PC-9 (cell line): ENCODE measurements around the gene ASIC3. TPM values are rescaled to one million over a fixed set of nuclear protein-coding genes. Genes with fewer than 3 reads are reported as not detected.

ENCODE experiments used
- BruUV-seq: library from RNA; stranded (reverse); fragments of 400-500 nt; replicated peaks from 2 replicates; lab custom pipeline; 2021; lab: Mats Ljungman, UMichigan
- CTCF ChIA-PET: fragments of 300-600 bp; sonication (Branson Sonifier 250); formaldehyde crosslinking; loops from one replicate; lab custom pipeline; 2022; ENCODE audit warnings: antibody characterized with exemption; lab: Charles Lee
- POLR2A ChIA-PET: fragments of 300-600 bp; sonication (Branson Sonifier 250); formaldehyde crosslinking; loops from one replicate; lab custom pipeline; 2022; ENCODE audit warnings: antibody characterized with exemption; ENCODE audit not compliant: unreplicated experiment; lab: Charles Lee
- DNase-seq, 2 experiments: peaks; one replicate each; pipeline versions ENCODE4 v3.0.0 to v3.0.0-alpha.2; 2015 to 2022; ENCODE audit warnings: mixed read lengths in 1 of 2
- H2AFZ ChIP-seq: fragments of 200-600 bp; sonication (generic); 2 replicates; pipeline ENCODE4 v1.8.1; 2017; ENCODE audit warnings: antibody characterized with exemption
- H3F3A ChIP-seq: fragments of 200-600 bp; sonication (generic); 2 replicates; pipeline ENCODE4 v1.8.1; 2017; ENCODE audit warnings: antibody characterized with exemption, mild to moderate bottlenecking, low read depth; ENCODE audit not compliant: insufficient read depth
- H3K27ac ChIP-seq: fragments of 200-600 bp; sonication (generic); 2 replicates; pipeline ENCODE4 v1.6.1; 2016; ENCODE audit warnings: mixed run types
- H3K27me3 ChIP-seq: fragments of 200-600 bp; sonication (generic); 2 replicates; pipeline ENCODE4 v1.6.1; 2016; ENCODE audit warnings: low read depth, mixed run types; ENCODE audit not compliant: insufficient read depth
- H3K36me3 ChIP-seq: fragments of 200-600 bp; sonication (generic); 2 replicates; pipeline ENCODE4 v1.6.1; 2016; ENCODE audit warnings: low read depth, mixed run types
- H3K4me1 ChIP-seq: fragments of 200-600 bp; sonication (generic); replicated peaks from 2 replicates; pipeline ENCODE4 v1.6.1; 2016; ENCODE audit warnings: mixed run types; ENCODE audit not compliant: insufficient read depth
- H3K4me2 ChIP-seq: fragments of 200-600 bp; sonication (generic); 2 replicates; pipeline ENCODE4 v1.6.1; 2017; ENCODE audit warnings: mixed run types
- H3K4me3 ChIP-seq: fragments of 200-600 bp; sonication (generic); 2 replicates; pipeline ENCODE4 v1.6.1; 2016; ENCODE audit warnings: mixed run types
- H3K79me2 ChIP-seq: fragments of 200-600 bp; sonication (generic); 2 replicates; pipeline ENCODE4 v1.6.1; 2017; ENCODE audit warnings: low read depth, mixed run types
- H3K9me2 ChIP-seq: fragments of 200-600 bp; sonication (generic); 2 replicates; pipeline ENCODE4 v1.8.1; 2017; ENCODE audit warnings: mild to moderate bottlenecking; ENCODE audit not compliant: insufficient read depth
- H3K9me3 ChIP-seq: fragments of 200-600 bp; sonication (generic); 2 replicates; pipeline ENCODE4 v1.8.1; 2016; ENCODE audit warnings: low read depth; ENCODE audit not compliant: insufficient read depth
- H4K20me1 ChIP-seq: fragments of 200-600 bp; sonication (generic); 2 replicates; pipeline ENCODE4 v1.8.1; 2017; ENCODE audit not compliant: insufficient read depth
- CTCF ChIP-seq: fragments of 200-600 bp; sonication (generic); conservative IDR thresholded peaks from 2 replicates; pipeline ENCODE4 v1.6.1; 2017; ENCODE audit warnings: mixed run types, antibody characterized with exemption, mild to moderate bottlenecking, moderate library complexity
- EZH2 ChIP-seq: fragments of 200-600 bp; sonication (generic); IDR thresholded peaks from 2 replicates; pipeline ENCODE4 v1.8.0; 2017; ENCODE audit warnings: antibody characterized with exemption, low read depth
- intact Hi-C: fragments of 100-400 bp; cut with micrococcal nuclease; formaldehyde crosslinking; loops from one replicate; pipeline ENCODE4 v1.10.0; 2022; ENCODE audit not compliant: unreplicated experiment
- total RNA-seq: library from RNA; stranded (reverse); gene quantifications from 2 replicates; pipeline ENCODE4 v1.2.3, GENCODE V29; 2021

ASIC3 gene
- total RNA-seq, 1 experiment from 2014 or later = 10.5 TPM

DNA sequence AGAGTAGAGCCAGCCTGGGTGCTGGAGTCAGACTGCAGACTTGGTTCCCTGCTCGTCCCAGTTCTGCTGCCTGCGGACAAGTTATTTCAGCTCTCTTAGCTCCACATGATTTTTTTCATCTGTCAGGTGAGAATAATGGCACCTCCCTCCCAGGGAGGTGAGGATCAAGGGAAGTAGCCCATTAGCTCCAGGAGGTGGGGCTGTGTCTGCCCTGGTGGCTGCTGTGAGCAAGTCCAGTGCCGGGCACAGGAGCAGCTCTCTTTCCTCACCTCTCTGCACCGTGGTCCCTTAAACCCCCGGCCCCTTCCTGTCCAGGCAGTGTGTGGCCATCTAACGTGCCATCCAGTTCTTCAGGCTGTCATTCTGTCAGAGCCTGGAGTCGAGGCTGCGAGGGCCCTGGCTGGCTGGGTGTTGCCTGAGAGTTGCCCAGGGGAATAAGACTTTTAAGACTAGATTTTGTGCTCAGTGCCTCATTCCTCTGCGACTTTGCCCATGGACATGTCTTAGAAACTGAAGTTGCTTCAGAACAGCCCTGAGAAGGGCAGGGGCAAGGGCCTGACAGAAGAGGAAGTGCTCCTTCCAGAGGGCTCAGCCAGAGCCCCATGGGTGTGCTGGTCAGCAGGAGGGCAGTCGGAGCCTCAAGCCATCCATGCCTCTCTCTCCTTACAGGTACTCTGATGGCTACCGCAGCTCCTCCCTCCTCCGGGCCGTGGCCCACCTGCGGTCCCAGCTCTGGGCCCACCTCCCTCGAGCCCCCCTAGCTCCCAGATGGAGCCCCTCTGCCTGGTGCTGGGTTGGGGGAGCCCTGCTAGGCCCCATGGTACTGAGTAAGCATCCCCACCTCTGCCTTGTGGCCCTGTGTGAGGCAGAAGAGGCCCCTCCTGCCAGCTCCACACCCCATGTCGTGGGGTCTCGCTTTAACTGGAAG lies 15.1 kb upstream of the ASIC3 start:
- Histone ChIP-seq H3K4me2 (no peak overlapping the region), H3K79me2 (peaks cover 21% of the 10 kb centered on the region), H3K27me3 (no peaks in the 10 kb centered on the region), H2AFZ (no peak overlapping the region), H3K9me3 (no peaks in the 10 kb centered on the region), H4K20me1 (no peaks in the 10 kb centered on the region), H3K27ac (no peak overlapping the region), H3K4me1 (peaks cover 15% of the 10 kb centered on the region), H3K9me2 (no peaks in the 10 kb centered on the region), H3F3A (peaks cover 6% of the 10 kb centered on the region), H3K4me3 (no peak overlapping the region), H3K36me3 (no peaks in the 10 kb centered on the region; the same call in 1 of the 2 replicates)
- TF ChIP-seq CTCF = peak; percentile 42
- no peak for TF ChIP-seq EZH2
- no TSS peak for BruUV-seq
- POLR2A ChIA-PET = interaction anchor here (0.5 to 0.7 kb wide), 3 partner anchors 52 to 1374 kb away, joined by 3 to 4 read pairs (median 3); no protein-coding TSS in a partner anchor
- no peak for DNase-seq
- intact Hi-C loops = no loop called here
- CTCF ChIA-PET = interaction anchor here (0.6 kb wide), 2 partner anchors 9 to 158 kb away, joined by 3 to 8 read pairs; no protein-coding TSS in a partner anchor

GRCh38 chr7:151033864-151034249 lies 14.5 kb upstream of the ASIC3 start:
- H3K36me3 ChIP-seq = no peaks in the 10 kb centered on the region; the same call in 1 of the 2 replicates
- no peak overlapping the region for H3K4me3 ChIP-seq
- peaks cover 21% of the 10 kb centered on the region for H3K4me1 ChIP-seq
- POLR2A ChIA-PET = interaction anchor here (0.7 kb wide), 1 partner anchor 492 kb away, joined by 3 read pairs; no protein-coding TSS in a partner anchor
- no peaks in the 10 kb centered on the region for H3K27me3 ChIP-seq
- no TSS peak for BruUV-seq
- no peaks in the 10 kb centered on the region for H3K9me2 ChIP-seq
- H3K79me2 ChIP-seq = peaks cover 21% of the 10 kb centered on the region
- no peaks in the 10 kb centered on the region for H3K9me3 ChIP-seq
- H2AFZ ChIP-seq = no peak overlapping the region
- TF ChIP-seq CTCF = no peak
- TF ChIP-seq EZH2 = no peak
- no peak overlapping the region for H3K4me2 ChIP-seq
- no peak overlapping the region for H3K27ac ChIP-seq
- intact Hi-C loops = no loop called here
- H4K20me1 ChIP-seq = no peaks in the 10 kb centered on the region
- peaks cover 12% of the 10 kb centered on the region for H3F3A ChIP-seq
- DNase-seq = no peak
- CTCF ChIA-PET = no interaction called here

DNA sequence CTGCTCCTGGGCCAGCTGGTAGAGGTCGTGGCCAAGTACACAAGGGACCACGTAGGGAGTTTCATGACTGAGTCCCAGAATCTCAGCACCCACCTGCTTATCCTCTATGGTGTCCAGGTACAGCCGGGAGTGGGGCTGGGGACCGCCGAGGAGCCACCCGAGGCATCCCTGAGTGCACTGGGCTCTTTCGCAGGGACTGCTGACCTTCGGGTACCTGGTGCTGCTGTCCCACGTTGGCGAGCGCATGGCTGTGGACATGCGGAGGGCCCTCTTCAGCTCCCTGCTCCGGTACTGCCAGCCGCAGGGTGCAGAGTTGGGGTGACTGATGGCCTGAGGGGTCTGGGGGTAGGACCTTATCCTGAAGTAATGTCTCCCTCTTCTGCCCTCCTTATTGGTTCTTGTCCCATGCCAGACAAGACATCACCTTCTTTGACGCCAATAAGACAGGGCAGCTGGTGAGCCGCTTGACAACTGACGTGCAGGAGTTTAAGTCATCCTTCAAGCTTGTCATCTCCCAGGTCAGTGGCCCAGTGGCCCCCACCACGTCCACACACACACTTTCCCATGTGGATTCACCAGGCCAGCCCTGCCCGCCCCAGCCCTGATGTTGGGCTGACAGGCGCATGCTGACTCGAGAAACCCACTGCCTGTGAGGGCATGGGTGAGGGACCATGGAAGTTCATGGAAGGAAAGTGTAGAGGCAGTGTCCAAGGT lies 13.9 kb upstream of the ASIC3 start:
- ChIA-PET CTCF (no interaction called here), POLR2A (interaction anchor here (0.7 kb wide), 1 partner anchor 491 kb away, joined by 3 read pairs; no protein-coding TSS in a partner anchor)
- Histone ChIP-seq H3K9me2 (no peaks in the 10 kb centered on the region), H3K9me3 (no peaks in the 10 kb centered on the region), H3K79me2 (peaks cover 15% of the 10 kb centered on the region), H2AFZ (no peak overlapping the region), H3K27me3 (no peaks in the 10 kb centered on the region), H3K4me1 (peaks cover 21% of the 10 kb centered on the region), H3K4me2 (no peak overlapping the region), H3F3A (peaks cover 16% of the 10 kb centered on the region), H4K20me1 (no peaks in the 10 kb centered on the region), H3K4me3 (no peak overlapping the region), H3K27ac (no peak overlapping the region), H3K36me3 (no peaks in the 10 kb centered on the region; the same call in 1 of the 2 replicates)
- no peak for TF ChIP-seq EZH2
- TF ChIP-seq CTCF = no peak
- intact Hi-C loops = no loop called here
- BruUV-seq = no TSS peak
- DNase-seq = no peak
